ENCODE data around the gene EPB41L4B. TPM values are rescaled to one million over a fixed set of nuclear protein-coding genes. Genes with fewer than 3 reads are reported as not detected.

The EPB41L4B gene
- total and polyA plus RNA-seq, 4 donors: 6.0 to 14.5 (median 12.2) TPM

DNA sequence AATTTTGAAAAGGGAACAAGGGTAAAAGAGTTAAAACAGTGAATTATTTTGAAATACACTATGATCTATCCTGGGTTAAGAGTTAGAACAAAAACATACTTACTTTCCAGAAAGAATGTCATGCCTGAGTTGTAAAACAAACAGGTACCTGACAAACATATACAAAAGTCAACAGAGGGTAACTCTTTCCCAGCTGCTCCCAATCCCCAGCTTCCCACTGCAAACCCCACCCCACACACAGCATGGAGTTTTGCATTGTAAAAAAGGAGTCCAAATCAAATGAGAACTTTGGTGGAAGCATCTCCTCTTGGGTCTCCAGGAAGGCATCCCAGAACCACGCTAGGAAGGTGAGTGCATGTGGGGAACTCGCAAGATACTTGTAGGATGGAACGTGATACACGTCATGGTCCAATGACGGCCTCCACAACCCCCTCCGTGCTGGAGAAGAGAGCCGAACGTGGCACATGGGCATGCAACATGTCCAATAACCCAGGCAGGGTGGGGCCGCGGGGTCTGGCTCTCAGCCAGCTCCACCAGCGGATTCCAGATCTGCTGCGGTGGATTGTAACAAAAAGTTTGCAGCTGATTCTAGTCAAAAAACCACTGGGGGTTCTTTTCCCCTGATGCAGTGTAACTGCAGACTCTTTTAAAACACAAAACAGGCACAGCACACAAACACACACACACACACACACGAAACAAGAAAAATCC lies 55.8 kb downstream of the EPB41L4B start:
- DNase-seq (peak in 1 of 3 donors; percentile 34), ATAC-seq (ENCODE audit: insufficient read depth, low FRiP score) (no peak)
- 67 to 78% methylated on average over 13 of the region's 13 CpGs for WGBS, 2 donors
- Histone ChIP-seq H3K36me3 (ENCODE audit: control insufficient read depth in 4 of 4, insufficient read depth in 4 of 4, low read length in 4 of 4) (no peaks in the 10 kb centered on the region), H3K27me3 (ENCODE audit: control insufficient read depth in 3 of 3, insufficient read depth in 3 of 3, low read length in 2 of 3) (no peaks in the 10 kb centered on the region), H3K4me3 (no peak overlapping the region), H3K9me3 (ENCODE audit: control insufficient read depth in 4 of 4, insufficient read depth in 3 of 4, low read length in 3 of 4) (no peaks in the 10 kb centered on the region), H3K27ac (ENCODE audit: low read depth in 1 of 2, low read length in 1 of 2) (no peak overlapping the region), H3K4me1 (ENCODE audit: control insufficient read depth in 5 of 5, insufficient read depth in 5 of 5, low read length in 5 of 5) (peaks cover 0 to 8% (median 0%) of the 10 kb centered on the region in 5 donors), H3K9ac (ENCODE audit: insufficient read depth in 1 of 2, low read length in 2 of 2) (no peak overlapping the region)
- TF ChIP-seq, protein P1, sequence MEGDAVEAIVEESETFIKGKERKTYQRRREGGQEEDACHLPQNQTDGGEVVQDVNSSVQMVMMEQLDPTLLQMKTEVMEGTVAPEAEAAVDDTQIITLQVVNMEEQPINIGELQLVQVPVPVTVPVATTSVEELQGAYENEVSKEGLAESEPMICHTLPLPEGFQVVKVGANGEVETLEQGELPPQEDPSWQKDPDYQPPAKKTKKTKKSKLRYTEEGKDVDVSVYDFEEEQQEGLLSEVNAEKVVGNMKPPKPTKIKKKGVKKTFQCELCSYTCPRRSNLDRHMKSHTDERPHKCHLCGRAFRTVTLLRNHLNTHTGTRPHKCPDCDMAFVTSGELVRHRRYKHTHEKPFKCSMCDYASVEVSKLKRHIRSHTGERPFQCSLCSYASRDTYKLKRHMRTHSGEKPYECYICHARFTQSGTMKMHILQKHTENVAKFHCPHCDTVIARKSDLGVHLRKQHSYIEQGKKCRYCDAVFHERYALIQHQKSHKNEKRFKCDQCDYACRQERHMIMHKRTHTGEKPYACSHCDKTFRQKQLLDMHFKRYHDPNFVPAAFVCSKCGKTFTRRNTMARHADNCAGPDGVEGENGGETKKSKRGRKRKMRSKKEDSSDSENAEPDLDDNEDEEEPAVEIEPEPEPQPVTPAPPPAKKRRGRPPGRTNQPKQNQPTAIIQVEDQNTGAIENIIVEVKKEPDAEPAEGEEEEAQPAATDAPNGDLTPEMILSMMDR (IDR thresholded peaks at IDR 0.05; ENCODE audit: control extremely low read depth, extremely low read depth): no peak

DNA sequence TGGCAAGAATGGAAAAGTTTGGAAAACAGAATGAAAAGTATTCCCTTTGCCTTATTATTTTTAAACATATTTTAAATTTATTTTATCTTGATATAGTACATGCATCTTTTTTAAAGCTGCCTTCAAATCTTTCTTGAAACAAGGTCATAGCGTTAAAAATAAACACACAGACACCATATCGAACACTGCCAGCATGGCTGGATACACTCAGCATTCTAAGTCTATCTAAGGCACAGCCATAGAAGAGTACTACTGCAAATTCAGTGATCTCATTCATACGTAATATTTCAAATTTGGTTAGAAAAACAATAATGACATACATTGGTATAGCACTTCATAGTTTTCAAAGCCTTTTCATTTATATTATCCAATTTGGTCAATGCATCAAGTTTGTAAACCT lies 57.5 kb downstream of the EPB41L4B start:
- H3K4me1 ChIP-seq (ENCODE audit: control insufficient read depth in 5 of 5, insufficient read depth in 5 of 5, low read length in 5 of 5): peaks cover 0 to 8% (median 0%) of the 10 kb centered on the region in 5 donors
- H3K9ac ChIP-seq (ENCODE audit: insufficient read depth in 1 of 2, low read length in 2 of 2): no peak overlapping the region
- H3K9me3 ChIP-seq (ENCODE audit: control insufficient read depth in 4 of 4, insufficient read depth in 3 of 4, low read length in 3 of 4): no peaks in the 10 kb centered on the region
- DNase-seq: no peak
- H3K36me3 ChIP-seq (ENCODE audit: control insufficient read depth in 4 of 4, insufficient read depth in 4 of 4, low read length in 4 of 4): no peaks in the 10 kb centered on the region
- no peak overlapping the region for H3K27ac ChIP-seq (ENCODE audit: low read depth in 1 of 2, low read length in 1 of 2)
- no peak overlapping the region for H3K4me3 ChIP-seq
- no peaks in the 10 kb centered on the region for H3K27me3 ChIP-seq (ENCODE audit: control insufficient read depth in 3 of 3, insufficient read depth in 3 of 3, low read length in 2 of 3)
- TF ChIP-seq, protein P1 (IDR thresholded peaks at IDR 0.05; ENCODE audit: control extremely low read depth, extremely low read depth): no peak
- 93 to 98% methylated on average over 3 of the region's 3 CpGs for WGBS, 2 donors
- ATAC-seq (ENCODE audit: insufficient read depth, low FRiP score): no peak

DNA sequence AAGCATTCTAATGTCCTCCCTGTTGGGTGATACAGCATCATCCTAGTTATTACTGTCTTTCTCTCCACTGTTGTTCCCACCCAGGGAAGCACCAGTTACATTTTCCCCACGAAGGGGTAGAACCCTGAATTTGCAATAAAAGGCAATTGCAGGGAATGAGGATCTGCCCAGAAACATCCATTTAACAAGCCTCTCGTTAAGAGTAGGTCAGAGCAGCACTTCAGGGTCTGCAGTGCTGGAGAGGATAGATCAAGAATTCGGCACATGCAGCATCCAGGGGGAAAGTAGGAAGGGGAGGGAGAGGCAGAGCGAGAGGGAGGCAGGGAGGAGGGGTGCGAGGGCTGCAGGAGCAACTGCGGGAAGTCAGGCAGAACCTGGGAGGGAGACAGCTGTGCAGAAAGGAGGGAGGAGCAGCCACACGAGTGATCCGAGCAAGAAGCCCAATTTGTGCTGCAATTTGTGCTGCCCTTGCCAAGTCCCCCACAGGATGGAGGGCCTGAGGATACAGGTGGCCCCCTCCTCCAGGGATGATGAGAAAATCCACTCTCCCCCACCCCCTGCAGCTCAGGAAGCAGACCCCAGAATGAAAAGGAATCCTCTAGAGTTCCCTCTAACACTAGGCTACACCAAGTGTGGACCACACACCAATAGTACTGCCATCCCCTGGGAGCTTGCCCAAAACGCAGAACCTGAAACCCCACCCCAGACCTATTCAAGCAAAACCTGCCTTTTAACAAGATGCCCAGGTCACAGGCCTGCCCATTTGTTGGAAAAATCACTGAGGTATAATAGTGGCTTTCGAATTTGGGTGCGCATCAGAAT lies 62.2 kb downstream of the EPB41L4B start:
- Histone ChIP-seq H3K9me3 (ENCODE audit: control insufficient read depth in 4 of 4, insufficient read depth in 3 of 4, low read length in 3 of 4) (no peaks in the 10 kb centered on the region), H3K4me1 (ENCODE audit: control insufficient read depth in 5 of 5, insufficient read depth in 5 of 5, low read length in 5 of 5) (no peaks in the 10 kb centered on the region), H3K36me3 (ENCODE audit: control insufficient read depth in 4 of 4, insufficient read depth in 4 of 4, low read length in 4 of 4) (no peaks in the 10 kb centered on the region), H3K9ac (ENCODE audit: insufficient read depth in 1 of 2, low read length in 2 of 2) (no peak overlapping the region), H3K27ac (ENCODE audit: low read depth in 1 of 2, low read length in 1 of 2) (no peak overlapping the region), H3K4me3 (no peak overlapping the region), H3K27me3 (ENCODE audit: control insufficient read depth in 3 of 3, insufficient read depth in 3 of 3, low read length in 2 of 3) (no peaks in the 10 kb centered on the region)
- WGBS, 2 donors: 32 to 46% methylated on average over 11 of the region's 11 CpGs
- no peak for ATAC-seq (ENCODE audit: insufficient read depth, low FRiP score)
- peak in 2 of 3 donors; percentile 29 to 33 for DNase-seq
- TF ChIP-seq, protein P1 (IDR thresholded peaks at IDR 0.05; ENCODE audit: control extremely low read depth, extremely low read depth): no peak

Data from lung (tissue), 12 donors.